ENCODE results near the gene NHS. TPM values are rescaled to one million over a fixed set of nuclear protein-coding genes. Genes with fewer than 3 reads are reported as not detected.
"Not testable (repeated sequence)": the region's sequence is repeated elsewhere in the genome, so short reads cannot be mapped to it uniquely, and the experiment has no call there.

The NHS gene
- total RNA-seq, 4 donors from 2014 or later, result 13.2 to 39.0 (median 31.5) TPM

GRCh38 chrX:17563515-17563914, 188.5 kb downstream of the NHS start:
- H3K9me3 ChIP-seq, result no peaks in the 10 kb centered on the region
- peaks cover 0 to 31% (median 0%) of the 10 kb centered on the region in 4 donors for H3K4me1 ChIP-seq
- no peaks in the 10 kb centered on the region for H3K27me3 ChIP-seq
- TF ChIP-seq, protein P1, sequence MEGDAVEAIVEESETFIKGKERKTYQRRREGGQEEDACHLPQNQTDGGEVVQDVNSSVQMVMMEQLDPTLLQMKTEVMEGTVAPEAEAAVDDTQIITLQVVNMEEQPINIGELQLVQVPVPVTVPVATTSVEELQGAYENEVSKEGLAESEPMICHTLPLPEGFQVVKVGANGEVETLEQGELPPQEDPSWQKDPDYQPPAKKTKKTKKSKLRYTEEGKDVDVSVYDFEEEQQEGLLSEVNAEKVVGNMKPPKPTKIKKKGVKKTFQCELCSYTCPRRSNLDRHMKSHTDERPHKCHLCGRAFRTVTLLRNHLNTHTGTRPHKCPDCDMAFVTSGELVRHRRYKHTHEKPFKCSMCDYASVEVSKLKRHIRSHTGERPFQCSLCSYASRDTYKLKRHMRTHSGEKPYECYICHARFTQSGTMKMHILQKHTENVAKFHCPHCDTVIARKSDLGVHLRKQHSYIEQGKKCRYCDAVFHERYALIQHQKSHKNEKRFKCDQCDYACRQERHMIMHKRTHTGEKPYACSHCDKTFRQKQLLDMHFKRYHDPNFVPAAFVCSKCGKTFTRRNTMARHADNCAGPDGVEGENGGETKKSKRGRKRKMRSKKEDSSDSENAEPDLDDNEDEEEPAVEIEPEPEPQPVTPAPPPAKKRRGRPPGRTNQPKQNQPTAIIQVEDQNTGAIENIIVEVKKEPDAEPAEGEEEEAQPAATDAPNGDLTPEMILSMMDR (IDR thresholded peaks at IDR 0.05), result no peak
- no peak for TF ChIP-seq POLR2A (IDR thresholded peaks at IDR 0.05)
- no peak for TF ChIP-seq EP300 (IDR thresholded peaks at IDR 0.05)
- DNase-seq (ENCODE audit: low spot score in 2 of 2), result no peak
- H3K36me3 ChIP-seq, result no peaks in the 10 kb centered on the region
- H3K27ac ChIP-seq, result no peak overlapping the region
- 55 to 63% methylated on average over 4 of the region's 4 CpGs for WGBS, 2 donors
- no peak overlapping the region for H3K4me3 ChIP-seq

DNA sequence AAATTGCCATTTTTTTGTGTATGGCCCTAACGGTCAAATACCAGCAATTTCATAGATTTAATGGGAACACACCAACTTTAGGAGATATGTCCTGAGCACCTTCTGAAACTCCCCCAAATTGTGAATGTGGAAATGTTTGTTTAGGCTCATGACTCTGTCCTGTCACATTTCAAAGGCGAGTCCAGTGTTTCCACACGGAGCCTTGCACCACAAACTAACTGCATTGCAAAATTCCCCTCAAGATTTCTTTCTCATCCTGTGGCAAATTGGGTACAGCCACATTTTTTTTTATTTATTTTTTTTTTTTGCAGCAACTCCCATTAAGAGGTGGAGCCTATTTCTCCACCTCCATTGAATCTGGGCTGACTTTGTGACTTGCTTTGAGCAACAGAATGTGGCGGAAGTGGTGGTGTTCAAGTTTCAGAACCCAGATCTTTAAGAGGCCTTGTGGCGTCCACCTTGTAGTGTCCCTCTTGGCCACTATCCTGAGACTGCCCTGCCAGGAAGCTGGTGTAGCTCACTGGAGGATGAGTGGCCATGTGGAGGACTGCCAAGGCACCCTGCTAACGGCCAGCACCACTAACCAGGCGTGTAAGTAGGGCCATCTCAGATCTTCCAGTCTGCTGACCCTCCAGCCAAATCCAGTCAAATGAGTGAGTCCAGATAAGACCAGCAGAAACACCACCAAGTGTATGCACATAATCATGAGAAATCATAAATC, 189.8 kb downstream of the NHS start:
- TF ChIP-seq POLR2A (IDR thresholded peaks at IDR 0.05) (no peak), EP300 (IDR thresholded peaks at IDR 0.05) (peak in 1 of 2 donors; percentile 55)
- TF ChIP-seq, protein P1 (IDR thresholded peaks at IDR 0.05), result no peak
- WGBS, 2 donors, result 78 to 80% methylated on average over 5 to 7 of the region's 7 CpGs

DNA sequence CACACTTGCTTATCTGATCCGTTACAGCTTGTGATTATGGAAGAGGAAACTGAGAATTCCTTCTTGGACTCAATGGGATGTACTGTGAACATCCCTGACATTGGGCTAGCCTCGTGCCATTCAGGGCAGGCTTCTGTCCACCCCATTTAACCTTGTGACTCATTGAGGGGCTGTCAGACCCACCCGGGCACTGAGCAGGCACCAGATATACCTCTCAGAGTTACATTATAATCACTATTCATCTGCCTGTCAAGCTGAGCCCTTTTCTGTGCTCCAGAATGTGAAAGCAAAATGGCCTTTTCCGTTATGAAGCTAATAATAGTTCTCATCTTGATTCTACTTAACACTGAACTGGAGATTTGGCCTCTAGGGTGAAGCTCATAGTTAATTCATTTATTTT, 191.7 kb downstream of the NHS start:
- no peak overlapping the region for H3K4me3 ChIP-seq
- TF ChIP-seq POLR2A (IDR thresholded peaks at IDR 0.05), result no peak
- TF ChIP-seq, protein P1 (IDR thresholded peaks at IDR 0.05), result no peak
- no peak for TF ChIP-seq EP300 (IDR thresholded peaks at IDR 0.05)
- H3K27ac ChIP-seq, result peak overlapping the region in 1 of 4 donors; percentile 50
- H3K36me3 ChIP-seq, result no peaks in the 10 kb centered on the region
- H3K27me3 ChIP-seq, result no peaks in the 10 kb centered on the region
- DNase-seq (ENCODE audit: low spot score in 2 of 2), result no peak
- H3K4me1 ChIP-seq, result peaks cover 0 to 10% (median 0%) of the 10 kb centered on the region in 4 donors
- H3K9me3 ChIP-seq, result no peaks in the 10 kb centered on the region
- WGBS, 2 donors, result 40 to 48% methylated on average over 4 of the region's 4 CpGs

More for the DNA sequence above, 189.8 kb downstream of the NHS start:
- H3K4me1 ChIP-seq, result peaks cover 0 to 24% (median 0%) of the 10 kb centered on the region in 4 donors
- DNase-seq (ENCODE audit: low spot score in 2 of 2), result no peak
- no peaks in the 10 kb centered on the region for H3K9me3 ChIP-seq
- H3K27me3 ChIP-seq, result no peaks in the 10 kb centered on the region
- no peak overlapping the region for H3K27ac ChIP-seq
- H3K4me3 ChIP-seq, result no peak overlapping the region
- H3K36me3 ChIP-seq, result no peaks in the 10 kb centered on the region

DNA sequence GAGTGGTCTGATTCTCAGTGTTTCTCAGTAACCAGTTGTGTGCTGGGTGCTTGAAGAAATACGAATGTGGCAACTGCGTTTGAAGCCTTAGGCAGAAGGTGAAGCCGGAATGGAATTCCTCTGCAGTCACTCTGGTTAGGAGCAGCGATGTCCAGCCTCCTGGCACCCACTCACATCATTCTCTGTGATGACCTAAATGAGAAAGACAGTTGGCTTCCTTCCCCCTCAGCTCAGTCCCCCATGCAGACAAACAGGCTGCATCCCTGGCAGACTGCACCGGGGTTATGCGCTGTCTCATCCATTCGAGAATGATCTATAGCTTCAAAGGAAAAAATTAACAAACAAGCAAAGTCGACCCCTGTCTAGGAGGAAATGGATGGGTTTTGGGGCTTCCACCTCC, 192.2 kb downstream of the NHS start:
- Histone ChIP-seq H3K36me3 (no peaks in the 10 kb centered on the region), H3K9me3 (no peaks in the 10 kb centered on the region), H3K4me3 (no peak overlapping the region), H3K27me3 (no peaks in the 10 kb centered on the region), H3K27ac (peak overlapping the region in 2 of 4 donors; percentile 41 to 50), H3K4me1 (peaks cover 0 to 10% (median 0%) of the 10 kb centered on the region in 4 donors)
- DNase-seq (ENCODE audit: low spot score in 2 of 2), result no peak
- TF ChIP-seq, protein P1 (IDR thresholded peaks at IDR 0.05), result no peak
- TF ChIP-seq POLR2A (IDR thresholded peaks at IDR 0.05) (no peak), EP300 (IDR thresholded peaks at IDR 0.05) (no peak)
- 35 to 53% methylated on average over 6 to 8 of the region's 8 CpGs for WGBS, 2 donors

- Histone ChIP-seq H3K27ac (peak overlapping the region in 1 of 4 donors; percentile 41), H3K4me3 (no peak overlapping the region), H3K9me3 (no peaks in the 10 kb centered on the region), H3K36me3 (no peaks in the 10 kb centered on the region), H3K27me3 (no peaks in the 10 kb centered on the region), H3K4me1 (peaks cover 0 to 10% (median 0%) of the 10 kb centered on the region in 4 donors)
- DNase-seq (ENCODE audit: low spot score in 2 of 2), result no peak
- TF ChIP-seq, protein P1 (IDR thresholded peaks at IDR 0.05), result no peak
- TF ChIP-seq EP300 (IDR thresholded peaks at IDR 0.05) (no peak), POLR2A (IDR thresholded peaks at IDR 0.05) (no peak)
- 13 to 27% methylated on average over 2 of the region's 2 CpGs for WGBS, 2 donors
These were observed 192.8 kb downstream of the NHS start for GRCh38 chrX:17567821-17568220.

- not testable (repeated sequence) for H3K36me3 ChIP-seq
- peaks cover 0 to 10% (median 0%) of the 10 kb centered on the region in 4 donors for H3K4me1 ChIP-seq
- 97 to 100% methylated on average over 3 of the region's 3 CpGs for WGBS, 2 donors
These were observed 193.8 kb downstream of the NHS start for GRCh38 chrX:17568804-17569203.

More at GRCh38 chrX:17568804-17569203, 193.8 kb downstream of the NHS start:
- not testable (repeated sequence) for H3K27me3 ChIP-seq; H3K27ac ChIP-seq; H3K9me3 ChIP-seq; DNase-seq (ENCODE audit: low spot score in 2 of 2); H3K4me3 ChIP-seq
